GM18508 (cell line): ENCODE data around the gene FBXO11.
A peak's percentile ranks its signal among the peaks of the same experiment; 100 is the strongest.
"Not testable (repeated sequence)": the region's sequence is repeated elsewhere in the genome, so short reads cannot be mapped to it uniquely, and the experiment has no call there.

Source experiments
- ATAC-seq: cut with Tn5 transposase; IDR thresholded peaks from one replicate; pipeline ENCODE4 v1.9.1; 2021; ENCODE audit warnings: moderate number of reproducible peaks; ENCODE audit not compliant: insufficient read depth, unreplicated experiment

The FBXO11 gene

GRCh38 chr2:47862949-47863348, 43.3 kb downstream of the FBXO11 start:
- ATAC-seq: no peak

DNA sequence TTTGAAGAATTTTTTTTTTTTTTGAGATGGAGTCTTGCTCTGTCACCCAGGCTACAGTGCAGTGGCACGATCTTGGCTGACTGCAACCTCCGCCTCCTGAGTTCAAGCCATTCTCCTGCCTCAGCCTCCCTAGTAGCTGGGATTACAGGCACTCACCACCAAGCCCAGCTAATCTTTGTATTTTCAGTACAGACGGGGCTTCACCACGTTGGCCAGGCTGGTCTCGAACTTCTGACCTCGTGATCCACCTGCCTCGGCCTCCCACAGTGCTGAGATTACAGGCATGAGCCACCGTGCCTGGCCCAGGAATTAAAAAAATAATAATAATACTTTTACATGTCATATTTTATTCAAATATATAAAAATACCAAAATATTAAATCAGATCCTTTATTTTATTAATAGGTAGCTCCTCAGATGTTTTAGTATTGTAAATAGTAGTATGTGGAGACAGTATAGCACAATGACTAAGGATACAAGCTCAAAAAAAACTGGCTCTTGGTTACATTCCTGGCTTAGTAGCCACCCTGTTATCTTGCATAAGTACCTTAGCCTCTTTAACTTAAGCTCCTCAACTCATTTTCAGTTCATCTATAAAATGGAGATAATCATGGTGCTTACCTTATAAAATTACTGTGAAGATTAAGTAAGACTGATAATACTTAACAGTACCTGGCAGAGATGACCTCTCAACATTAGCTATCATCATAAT, 53.1 kb downstream of the FBXO11 start:
- ATAC-seq: not testable (repeated sequence)

GRCh38 chr2:47850198-47850597, 56.1 kb downstream of the FBXO11 start:
- ATAC-seq: no peak

GRCh38 chr2:47849368-47849767, 56.9 kb downstream of the FBXO11 start:
- no peak for ATAC-seq

GRCh38 chr2:47844162-47844561, 62.1 kb downstream of the FBXO11 start:
- ATAC-seq: no peak

DNA sequence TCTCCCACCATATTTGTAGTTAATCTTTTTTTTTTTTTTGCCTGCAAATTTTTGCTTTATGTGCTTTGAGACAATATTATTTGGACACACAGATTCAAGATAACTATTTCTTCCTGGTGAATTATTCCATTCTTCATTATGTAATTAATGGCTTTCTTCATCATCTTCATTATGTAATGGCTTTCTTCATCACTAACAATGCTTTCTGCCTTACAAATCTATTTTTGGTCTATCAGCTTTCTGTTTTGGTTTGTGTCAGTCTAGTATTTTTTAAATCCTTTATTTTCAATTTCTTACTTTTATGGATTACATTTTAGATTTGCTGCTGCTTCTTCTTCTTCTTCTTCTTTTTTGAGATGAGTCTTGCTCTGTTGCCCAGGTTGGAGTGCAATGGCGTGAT, 62.9 kb downstream of the FBXO11 start:
- no peak for ATAC-seq

- no peak for ATAC-seq
These were observed 63.5 kb downstream of the FBXO11 start for GRCh38 chr2:47842846-47843245.

DNA sequence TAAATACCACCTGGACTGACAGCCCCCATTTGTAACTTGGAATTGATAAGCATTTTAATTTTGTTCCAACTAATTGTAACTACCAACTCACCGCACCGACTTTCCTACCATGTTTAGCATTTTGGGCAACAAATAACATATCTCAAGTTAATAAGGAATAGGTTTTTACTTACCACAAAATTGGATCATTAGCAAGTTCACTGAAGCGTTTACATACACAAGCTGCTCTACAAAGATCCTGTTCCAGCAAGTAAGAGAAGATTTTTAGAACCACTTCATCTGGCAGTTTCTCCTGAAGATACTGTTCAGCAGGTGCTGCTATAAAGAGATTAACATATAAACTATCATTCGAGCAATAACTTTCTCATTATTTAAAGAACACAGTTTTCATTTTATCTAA, 67.6 kb downstream of the FBXO11 start:
- ATAC-seq: no peak

DNA sequence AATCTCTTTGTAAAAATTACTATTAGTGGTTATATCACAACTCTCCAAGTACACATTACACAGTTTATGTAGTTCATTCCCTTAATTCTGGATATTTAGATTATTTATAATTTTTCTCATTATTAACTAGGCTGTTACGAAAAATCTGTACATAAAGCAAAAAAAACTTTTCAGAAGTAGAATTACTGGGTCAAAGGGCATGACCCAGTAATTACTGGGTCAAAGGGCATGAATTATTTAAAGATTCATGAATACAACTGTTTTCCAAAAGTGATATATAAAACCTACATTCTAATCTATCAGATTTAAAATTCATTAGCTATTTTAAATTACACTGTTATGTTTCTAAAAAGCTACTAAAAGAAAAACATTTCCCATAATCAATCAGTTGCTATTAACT, 68.0 kb downstream of the FBXO11 start:
- ATAC-seq: no peak

- ATAC-seq: peak; percentile 51
These were observed 72.8 kb downstream of the FBXO11 start for GRCh38 chr2:47833516-47833968.

DNA sequence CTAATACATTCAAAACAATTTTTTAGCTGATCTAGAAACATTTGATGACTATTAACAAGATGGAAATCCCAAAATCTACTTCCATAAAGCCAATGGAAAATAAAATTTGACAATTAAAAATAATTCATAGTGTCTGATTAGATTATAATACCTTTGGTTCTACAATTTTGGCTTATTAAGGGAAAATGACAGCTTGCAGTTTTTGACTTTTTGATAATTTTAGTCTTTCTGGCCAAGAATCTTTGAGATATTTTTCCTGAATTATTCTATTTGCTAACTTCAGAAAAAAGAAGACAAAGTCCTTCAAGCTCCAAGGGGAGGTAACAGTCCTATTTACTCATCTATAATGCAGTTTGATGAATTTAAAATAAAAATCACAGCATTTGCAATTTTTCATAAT, 83.8 kb downstream of the FBXO11 start:
- ATAC-seq: no peak

- no peak for ATAC-seq
These were observed 86.5 kb downstream of the FBXO11 start for GRCh38 chr2:47819834-47820233.

DNA sequence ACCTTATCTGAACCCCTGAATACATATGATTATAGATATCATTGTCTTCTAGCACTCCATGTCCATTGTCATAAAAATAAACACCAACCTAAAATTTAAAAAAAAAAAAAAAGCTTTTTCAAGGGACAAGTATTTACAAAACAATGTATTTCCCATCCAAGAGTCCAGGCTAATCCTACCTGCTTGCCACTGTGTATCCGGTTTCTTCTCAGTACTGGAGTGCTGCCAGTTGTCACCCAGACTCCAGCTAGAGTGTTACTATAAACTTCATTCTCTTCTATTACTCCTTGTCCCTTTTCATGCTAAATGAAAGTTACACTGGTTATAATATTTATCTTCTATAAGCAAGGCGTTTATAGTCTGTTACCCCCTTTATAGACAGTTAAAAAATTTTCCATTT, 87.5 kb downstream of the FBXO11 start:
- no peak for ATAC-seq

DNA sequence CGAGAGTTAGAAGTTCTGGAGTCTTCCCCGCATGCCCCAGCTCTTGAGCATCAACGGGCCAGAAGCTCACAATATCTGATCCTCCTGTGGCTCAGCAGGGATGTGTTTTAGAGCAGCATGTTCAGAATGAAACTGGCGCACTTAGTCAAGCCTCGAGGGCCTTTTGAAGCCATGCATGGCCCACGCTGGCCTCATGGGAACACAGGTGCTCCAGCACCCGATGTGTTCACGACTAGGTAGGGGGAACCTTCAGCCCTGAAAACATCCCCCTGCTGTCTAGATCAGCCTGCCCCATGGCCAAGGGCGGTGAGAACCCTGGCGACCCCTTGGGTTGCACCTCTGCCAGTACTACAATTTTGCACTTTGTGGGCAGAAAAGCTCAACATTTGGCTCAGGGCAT, 90.5 kb downstream of the FBXO11 start:
- no peak for ATAC-seq

DNA sequence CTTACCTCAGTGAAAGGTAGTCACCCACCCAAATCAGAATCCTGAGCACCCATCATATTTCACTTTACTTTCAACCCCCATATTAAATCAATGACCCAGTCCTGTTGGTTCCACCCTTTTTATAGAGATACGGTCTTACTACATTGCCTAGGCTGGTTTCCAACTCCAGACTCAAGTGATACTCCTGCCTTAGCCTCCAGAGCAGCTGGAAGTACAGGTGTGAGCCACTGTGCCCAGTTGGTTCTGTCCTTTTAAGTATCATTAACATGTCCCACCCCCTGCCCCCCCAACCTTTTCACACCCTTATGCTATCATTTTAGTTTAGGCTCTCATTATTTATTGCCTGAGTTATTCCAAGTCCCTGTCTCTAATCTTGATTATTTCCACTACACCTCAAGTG, 94.6 kb downstream of the FBXO11 start:
- no peak for ATAC-seq

GRCh38 chr2:47810850-47811249, 95.4 kb downstream of the FBXO11 start:
- no peak for ATAC-seq

DNA sequence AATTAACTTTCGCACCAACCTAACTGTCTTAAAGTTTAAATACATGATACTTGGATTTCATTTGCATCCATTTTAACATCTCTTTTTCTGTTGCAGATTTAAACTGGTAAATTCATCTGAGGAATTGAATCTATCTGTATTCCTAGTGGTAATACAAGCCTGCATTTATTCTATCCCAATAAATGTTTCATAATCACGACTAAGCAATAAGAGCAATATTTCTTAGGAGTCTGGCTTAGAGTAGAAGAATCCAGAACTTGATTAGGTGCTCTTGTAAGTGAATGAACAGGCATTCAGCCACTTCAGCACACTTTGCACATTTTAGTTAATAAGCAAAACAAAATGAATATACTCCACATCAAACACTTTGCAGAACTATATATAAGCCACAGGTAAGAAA, 96.4 kb downstream of the FBXO11 start:
- no peak for ATAC-seq

GRCh38 chr2:47808614-47809013, 97.7 kb downstream of the FBXO11 start:
- no peak for ATAC-seq

DNA sequence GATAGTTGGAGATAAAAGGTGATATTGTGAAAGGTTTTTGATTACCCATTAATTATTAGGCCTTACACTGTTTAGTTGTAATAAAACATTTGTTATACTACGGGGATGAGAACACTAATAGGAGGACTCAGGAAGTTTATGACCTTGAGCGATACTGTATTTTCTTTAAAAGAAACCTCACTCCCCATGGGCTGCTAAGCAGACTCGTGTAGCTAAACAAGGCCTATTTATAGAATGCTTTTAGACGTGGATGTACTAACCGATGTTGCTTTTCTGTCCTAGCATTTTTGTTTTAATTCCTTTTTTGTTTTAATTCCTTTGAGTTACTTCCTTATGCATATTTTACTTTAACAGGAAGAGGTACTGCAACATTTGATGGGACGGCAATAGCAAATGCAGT, 100.4 kb downstream of the FBXO11 start:
- ATAC-seq: no peak

GRCh38 chr2:47803770-47804169, 102.5 kb downstream of the FBXO11 start:
- no peak for ATAC-seq

GRCh38 chr2:47803363-47803762, 102.9 kb downstream of the FBXO11 start:
- no peak for ATAC-seq

- ATAC-seq: no peak
These were observed 105.2 kb downstream of the FBXO11 start for GRCh38 chr2:47801118-47801517.
